ENCODE results near the gene SERTM2. TPM values are rescaled to one million over a fixed set of nuclear protein-coding genes. Genes with fewer than 3 reads are reported as not detected.

Gene SERTM2
- total and polyA plus RNA-seq, 7 donors = 0.12 to 4.1 (median 1.7) TPM; not detected in 1

GRCh38 chrX:111498538-111499103, 12.8 kb upstream of the SERTM2 start:
- TF ChIP-seq CTCF (IDR thresholded peaks at IDR 0.05) (no peak), POLR2AphosphoS5 (IDR thresholded peaks at IDR 0.05) (no peak), POLR2A (IDR thresholded peaks at IDR 0.05) (no peak), EP300 (IDR thresholded peaks at IDR 0.05) (no peak)
- H3K36me3 ChIP-seq = no peaks in the 10 kb centered on the region
- no peaks in the 10 kb centered on the region for H3K9me3 ChIP-seq
- H3K27ac ChIP-seq = no peak overlapping the region
- H3K4me3 ChIP-seq = no peak overlapping the region
- WGBS, 2 donors = 55 to 85% methylated on average over 3 of the region's 3 CpGs
- intact Hi-C loops (cut with DNase I) = no loop called here
- no peak for DNase-seq
- H3K27me3 ChIP-seq = no peaks in the 10 kb centered on the region
- no peaks in the 10 kb centered on the region for H3K4me1 ChIP-seq

DNA sequence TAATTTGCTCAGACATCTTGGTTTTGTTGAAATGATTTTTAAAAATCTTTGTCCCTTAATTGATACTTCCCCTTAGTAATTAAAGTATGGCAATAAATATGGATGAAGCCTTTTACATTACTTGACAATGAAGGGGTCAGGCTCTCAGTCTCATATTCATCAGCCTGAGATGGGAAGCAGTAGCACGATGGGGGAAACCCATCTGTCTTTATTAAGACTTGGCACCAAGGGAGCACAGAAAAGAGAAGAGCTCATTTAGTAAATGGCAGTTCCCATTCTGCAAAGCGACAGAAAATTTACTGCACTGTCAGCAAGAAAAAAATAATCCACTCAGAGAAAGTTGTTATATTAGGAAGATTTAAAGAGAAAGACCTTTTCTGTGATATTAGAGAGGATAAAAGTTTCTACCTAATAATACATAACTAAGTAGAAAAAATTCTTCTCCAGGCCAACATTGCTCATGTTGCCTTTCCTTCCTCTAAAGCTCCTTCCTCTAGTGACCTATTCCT, 7.9 kb upstream of the SERTM2 start:
- intact Hi-C loops (cut with DNase I) = no loop called here
- no peak for TF ChIP-seq POLR2A (IDR thresholded peaks at IDR 0.05)
- no peak for TF ChIP-seq EP300 (IDR thresholded peaks at IDR 0.05)
- no peak for TF ChIP-seq CTCF (IDR thresholded peaks at IDR 0.05)
- no peak for TF ChIP-seq POLR2AphosphoS5 (IDR thresholded peaks at IDR 0.05)
- Histone ChIP-seq H3K27ac (no peak overlapping the region), H3K4me1 (no peaks in the 10 kb centered on the region), H3K27me3 (no peaks in the 10 kb centered on the region), H3K9me3 (no peaks in the 10 kb centered on the region), H3K36me3 (no peaks in the 10 kb centered on the region), H3K4me3 (no peak overlapping the region)
- DNase-seq = no peak
- WGBS, 2 donors = 42 to 60% methylated on average over 2 of the region's 2 CpGs

DNA sequence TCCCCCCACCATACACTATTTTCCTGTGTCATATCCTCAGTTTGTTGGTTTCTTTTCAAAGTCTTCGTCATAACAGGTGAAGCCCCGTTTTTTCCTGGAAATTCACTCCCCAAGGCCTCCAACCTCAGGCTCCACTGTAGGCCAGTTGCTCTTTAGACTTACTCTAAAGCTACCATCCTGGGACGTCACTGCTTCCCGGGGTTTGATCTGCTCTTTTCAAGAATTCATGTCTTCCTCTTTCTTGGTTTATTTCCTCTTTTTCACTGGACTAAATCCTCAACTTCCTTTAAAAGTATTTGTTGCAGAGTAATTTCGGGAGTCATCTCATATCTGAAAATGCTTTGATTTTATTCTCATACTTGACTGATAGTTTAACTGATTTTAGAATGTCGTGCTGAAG, 6.5 kb upstream of the SERTM2 start:
- intact Hi-C loops (cut with DNase I) = no loop called here
- H3K4me3 ChIP-seq = no peak overlapping the region
- H3K27ac ChIP-seq = no peak overlapping the region
- TF ChIP-seq POLR2A (IDR thresholded peaks at IDR 0.05) = no peak
- TF ChIP-seq EP300 (IDR thresholded peaks at IDR 0.05) = no peak
- no peak for TF ChIP-seq POLR2AphosphoS5 (IDR thresholded peaks at IDR 0.05)
- TF ChIP-seq CTCF (IDR thresholded peaks at IDR 0.05) = no peak
- no peaks in the 10 kb centered on the region for H3K9me3 ChIP-seq
- H3K36me3 ChIP-seq = no peaks in the 10 kb centered on the region
- no peaks in the 10 kb centered on the region for H3K4me1 ChIP-seq
- WGBS, 2 donors = 52 to 58% methylated on average over 6 of the region's 6 CpGs
- peak; percentile 56 for DNase-seq
- no peaks in the 10 kb centered on the region for H3K27me3 ChIP-seq

- no peak for DNase-seq
- Histone ChIP-seq H3K4me1 (no peaks in the 10 kb centered on the region), H3K36me3 (no peaks in the 10 kb centered on the region), H3K9me3 (no peaks in the 10 kb centered on the region), H3K27me3 (no peaks in the 10 kb centered on the region), H3K4me3 (no peak overlapping the region), H3K27ac (no peak overlapping the region)
- WGBS, 2 donors = 62 to 83% methylated on average over 2 of the region's 2 CpGs
- TF ChIP-seq CTCF (IDR thresholded peaks at IDR 0.05) = no peak
- no peak for TF ChIP-seq POLR2AphosphoS5 (IDR thresholded peaks at IDR 0.05)
- TF ChIP-seq EP300 (IDR thresholded peaks at IDR 0.05) = no peak
- TF ChIP-seq POLR2A (IDR thresholded peaks at IDR 0.05) = no peak
- intact Hi-C loops (cut with DNase I) = no loop called here
Observed at GRCh38 chrX:111505783-111506182, 5.7 kb upstream of the SERTM2 start.

GRCh38 chrX:111506826-111507225, 4.6 kb upstream of the SERTM2 start:
- WGBS, 2 donors = 87 to 89% methylated on average over 1 of the region's 1 CpG
- DNase-seq = no peak
- intact Hi-C loops (cut with DNase I) = no loop called here
- H3K36me3 ChIP-seq = no peaks in the 10 kb centered on the region
- no peak overlapping the region for H3K27ac ChIP-seq
- H3K27me3 ChIP-seq = no peaks in the 10 kb centered on the region
- no peaks in the 10 kb centered on the region for H3K9me3 ChIP-seq
- TF ChIP-seq POLR2A (IDR thresholded peaks at IDR 0.05) = no peak
- no peak for TF ChIP-seq EP300 (IDR thresholded peaks at IDR 0.05)
- no peak for TF ChIP-seq POLR2AphosphoS5 (IDR thresholded peaks at IDR 0.05)
- TF ChIP-seq CTCF (IDR thresholded peaks at IDR 0.05) = no peak
- no peaks in the 10 kb centered on the region for H3K4me1 ChIP-seq
- H3K4me3 ChIP-seq = no peak overlapping the region
